Daoy (cell line): ENCODE measurements around the gene ZNF613. TPM values are rescaled to one million over a fixed set of nuclear protein-coding genes. Genes with fewer than 3 reads are reported as not detected.
"Not testable (repeated sequence)": the region's sequence is repeated elsewhere in the genome, so short reads cannot be mapped to it uniquely, and the experiment has no call there.

Experiments
- DNase-seq: peaks from one replicate; pipeline ENCODE4 v3.0.0-alpha.2; 2015; ENCODE audit warnings: low read depth
- total RNA-seq: library from RNA; depleted of rRNA; stranded (reverse); fragments of >200 nt; shearing (Covaris generic); gene quantifications from 2 replicates; pipeline ENCODE4 v1.2.3, GENCODE V29; 2014; rRNA removed

Gene ZNF613
- total RNA-seq = 2.7 and 7.1 TPM in 2 replicates

- peak; percentile 94 for DNase-seq
Observed at GRCh38 chr19:51926784-51927741, at the start of gene ZNF613. TSS of gene ZNF613 (plus strand) at chr19:51927472. CDS start at chr19:51936221, 8,749 bp downstream.

- DNase-seq = no peak
Observed at GRCh38 chr19:51882518-51882917, 44.8 kb upstream of the ZNF613 start.

DNA sequence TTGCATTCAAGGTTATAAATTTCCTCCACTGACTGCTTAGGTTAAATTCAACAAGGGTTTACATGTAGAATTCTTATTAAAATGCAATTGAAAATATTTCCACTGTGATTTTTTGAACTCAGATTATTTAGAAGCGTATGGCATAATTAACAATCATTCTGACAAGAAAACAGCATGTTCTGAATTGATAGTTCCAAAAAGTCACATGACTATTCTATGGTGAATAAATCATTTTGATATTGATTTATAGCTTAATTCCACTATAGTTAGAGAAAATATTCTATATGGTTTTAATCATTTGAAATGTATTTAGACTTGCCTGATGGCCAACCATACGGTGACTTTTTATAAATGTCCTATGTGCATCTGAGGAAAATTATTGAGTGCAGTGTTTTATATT, 42.6 kb upstream of the ZNF613 start:
- DNase-seq = no peak

DNA sequence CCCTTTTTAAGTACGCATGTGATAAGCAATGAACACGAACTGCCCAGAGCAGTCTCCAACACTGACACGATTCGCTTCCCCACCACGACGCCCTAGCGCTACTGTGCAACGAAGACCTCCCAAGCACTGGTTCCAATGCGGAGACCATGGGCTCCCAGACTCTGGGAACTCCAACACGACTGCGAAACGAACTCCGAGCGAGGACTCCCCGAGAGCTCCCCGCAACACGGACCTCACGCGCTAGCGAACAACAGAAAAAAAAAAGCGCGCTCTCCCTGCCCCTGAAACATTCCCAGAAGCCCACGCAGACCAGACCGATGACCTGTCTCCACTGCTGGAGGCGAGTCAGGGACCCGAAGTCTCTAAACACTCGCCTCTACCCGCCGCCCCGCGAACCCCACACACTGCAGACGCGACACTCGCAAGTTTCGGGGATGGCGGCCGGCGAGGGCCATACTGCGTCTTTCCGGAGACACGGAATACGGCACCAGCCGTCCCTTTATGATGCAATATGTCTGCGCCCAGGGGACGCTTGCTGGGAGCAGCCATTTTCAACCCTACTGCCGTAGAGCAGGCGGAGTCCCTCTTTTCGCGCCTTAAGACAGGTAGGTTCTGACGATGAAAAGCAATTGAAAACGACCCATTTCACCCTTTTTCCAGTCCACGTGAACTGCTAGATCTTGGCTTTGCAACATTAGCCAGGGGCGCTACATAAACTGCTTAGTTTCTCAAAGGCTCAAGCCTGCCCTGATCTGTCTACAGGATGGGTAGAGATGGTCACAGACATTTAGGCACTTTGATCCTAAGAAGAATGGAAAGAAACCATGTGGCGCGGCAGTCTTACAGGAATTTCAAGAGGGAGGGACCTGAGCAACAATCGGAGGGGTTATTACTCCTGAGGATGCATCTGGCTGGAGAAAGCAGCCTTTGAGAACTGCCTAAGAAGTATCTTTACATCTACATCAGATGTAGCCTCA, 39.5 kb upstream of the ZNF613 start, which contains the start of gene ZNF577:
Gene ZNF577, minus strand, starts transcription at position 430 of the 977 bp plus-strand sequence. CDS start 7,569 bp downstream, outside the sequence.
- DNase-seq = peak; percentile 93

DNA sequence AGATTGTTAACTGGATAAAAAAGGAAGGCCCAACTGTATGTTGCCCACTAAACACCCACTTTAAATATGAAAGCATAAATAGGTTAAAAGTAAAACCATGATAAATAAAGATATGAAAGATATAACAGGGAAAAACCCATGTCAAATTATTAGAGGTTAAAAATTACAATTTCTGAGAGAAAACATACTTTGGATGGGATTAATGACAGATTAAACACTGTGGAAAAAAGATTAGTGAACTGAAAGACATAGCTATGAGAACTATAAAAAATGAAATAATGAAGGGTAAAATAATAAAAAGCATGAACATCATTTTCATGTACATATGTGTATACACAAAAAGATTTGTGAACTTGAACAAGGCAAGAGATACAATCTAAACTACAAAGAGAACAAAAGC, 37.3 kb upstream of the ZNF613 start:
- no peak for DNase-seq

GRCh38 chr19:51891193-51891747, 36.0 kb upstream of the ZNF613 start:
- no peak for DNase-seq

DNA sequence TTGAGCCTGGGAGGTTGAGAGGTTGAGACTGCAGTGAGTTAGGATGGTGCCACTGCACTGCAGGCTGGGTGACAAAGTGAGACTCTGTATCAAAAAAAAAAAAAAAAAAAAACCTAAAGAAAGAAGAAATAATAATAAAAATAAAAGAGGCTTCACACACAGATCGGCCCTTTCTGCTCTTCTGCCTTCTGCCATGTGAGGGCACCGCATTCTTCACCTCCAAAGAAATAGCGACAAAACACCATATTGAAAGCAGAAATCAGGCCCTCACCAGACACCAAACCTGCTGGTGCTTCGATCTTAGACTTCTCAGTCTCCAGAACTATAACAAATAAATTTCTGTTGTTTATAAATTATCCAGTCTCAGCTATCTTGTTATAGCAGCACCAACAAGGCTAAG, 25.4 kb upstream of the ZNF613 start:
- no peak for DNase-seq

DNA sequence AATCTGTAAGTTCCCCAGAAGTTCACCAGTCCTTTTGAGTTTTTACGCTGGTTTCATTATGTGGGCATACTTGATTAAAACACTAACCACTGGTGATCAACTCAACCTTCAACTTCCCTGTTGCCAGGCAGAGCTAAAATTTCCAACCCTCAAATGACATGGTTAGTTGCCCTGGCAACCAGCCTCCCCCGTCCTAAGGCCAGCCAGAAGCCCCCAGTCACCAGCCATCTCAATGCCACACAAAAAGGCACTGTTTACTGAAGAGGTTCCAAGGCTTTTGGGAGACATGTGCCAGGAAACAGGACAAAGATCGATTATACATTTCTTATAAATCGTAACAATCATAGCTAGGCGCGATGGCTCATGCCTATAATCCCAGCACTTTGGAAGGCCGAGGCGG, 24.1 kb upstream of the ZNF613 start:
- DNase-seq = no peak

- DNase-seq = peak; percentile 91
Observed at GRCh38 chr19:51904331-51905165, 22.7 kb upstream of the ZNF613 start, which contains the start of gene ZNF649. TSS of gene ZNF649 (minus strand) at chr19:51905017. CDS start at chr19:51900107, 4,910 bp downstream.

DNA sequence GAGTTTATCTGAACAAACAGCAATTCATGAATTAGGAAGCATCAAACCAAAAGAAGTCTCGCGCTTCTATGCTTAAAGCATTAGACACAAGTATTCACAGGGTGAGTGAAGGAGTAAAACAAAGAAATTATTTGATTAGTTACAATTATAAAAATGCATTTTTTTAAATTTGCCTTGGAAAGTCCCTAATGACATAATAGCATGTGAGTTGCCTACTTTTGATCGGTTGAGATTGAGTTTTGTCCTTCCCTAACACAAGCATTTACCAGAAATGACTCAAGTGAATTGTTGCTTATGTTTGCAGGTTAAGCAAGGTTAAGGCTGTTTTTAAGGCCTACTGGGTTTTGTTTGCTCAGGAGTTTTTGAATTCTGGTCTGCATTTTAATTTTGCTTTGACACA, 22.1 kb upstream of the ZNF613 start:
- DNase-seq = no peak

GRCh38 chr19:51905639-51906038, 21.6 kb upstream of the ZNF613 start:
- not testable (repeated sequence) for DNase-seq

- DNase-seq = not testable (repeated sequence)
Observed at GRCh38 chr19:51906108-51906507, 21.2 kb upstream of the ZNF613 start.

- not testable (repeated sequence) for DNase-seq
Observed at GRCh38 chr19:51907981-51908380, 19.3 kb upstream of the ZNF613 start.

DNA sequence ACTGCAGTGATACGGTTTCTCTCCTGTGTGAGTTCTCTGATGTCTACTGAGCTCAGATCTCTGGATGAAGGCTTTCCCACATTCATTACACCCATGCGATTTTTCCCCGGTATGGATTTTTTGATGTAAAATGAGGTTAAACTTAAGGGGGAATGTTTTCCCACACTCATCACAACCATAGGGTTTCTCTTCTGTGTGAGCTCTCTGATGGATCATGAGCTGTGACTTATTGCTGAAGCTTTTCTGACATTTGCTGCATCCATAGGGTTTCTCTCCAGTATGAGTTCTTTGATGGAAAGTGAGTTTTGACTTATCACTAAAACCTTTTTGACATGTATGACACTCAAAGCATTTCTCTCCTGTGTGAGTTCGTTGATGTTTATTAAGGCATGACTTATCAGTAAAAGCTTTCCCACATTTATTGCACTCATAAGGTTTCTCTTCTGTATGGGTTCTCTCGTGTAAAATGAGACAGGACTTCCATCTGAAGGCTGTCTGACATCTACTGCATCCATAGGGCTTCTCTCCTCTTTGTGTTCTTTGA, 11.9 kb upstream of the ZNF613 start:
- DNase-seq = no peak

DNA sequence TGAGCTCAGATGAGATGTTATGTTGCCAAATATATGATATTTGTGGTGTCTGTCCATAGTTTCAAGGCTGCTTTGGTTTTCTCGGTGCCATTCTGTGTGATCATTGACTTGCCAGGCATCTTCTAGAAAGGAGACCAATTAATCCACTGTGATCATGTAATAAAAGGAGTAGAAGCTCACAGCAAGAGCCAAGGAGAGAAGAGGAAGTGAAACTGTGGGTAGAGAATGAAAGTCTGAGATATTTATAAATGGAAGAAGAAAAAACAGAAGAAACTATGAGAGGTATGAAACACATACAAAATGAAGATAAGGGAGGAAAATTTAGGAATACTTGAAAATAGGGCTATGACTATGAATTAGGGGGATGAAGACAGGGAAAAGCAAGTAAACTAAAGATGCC, 11.1 kb upstream of the ZNF613 start:
- DNase-seq = no peak

DNA sequence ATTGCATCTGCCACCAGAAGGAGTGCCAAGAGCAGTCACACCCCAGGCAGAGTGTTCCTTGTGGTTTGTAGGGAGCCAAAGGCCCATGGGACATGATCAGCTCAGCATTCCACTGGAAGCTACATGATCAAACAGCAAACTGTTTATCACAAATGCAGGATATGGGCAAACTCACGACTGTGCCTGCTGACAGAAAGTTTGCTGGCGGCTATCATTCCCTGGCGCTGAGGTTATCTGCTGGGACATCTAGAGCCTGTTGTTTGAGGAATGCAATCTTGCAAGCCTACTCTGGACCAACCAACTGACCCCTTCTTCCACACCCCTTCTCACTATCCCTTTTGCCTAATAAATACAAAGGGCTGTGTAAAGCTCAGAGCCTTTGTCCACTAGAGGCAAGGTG, 7.7 kb upstream of the ZNF613 start:
- DNase-seq = no peak

DNA sequence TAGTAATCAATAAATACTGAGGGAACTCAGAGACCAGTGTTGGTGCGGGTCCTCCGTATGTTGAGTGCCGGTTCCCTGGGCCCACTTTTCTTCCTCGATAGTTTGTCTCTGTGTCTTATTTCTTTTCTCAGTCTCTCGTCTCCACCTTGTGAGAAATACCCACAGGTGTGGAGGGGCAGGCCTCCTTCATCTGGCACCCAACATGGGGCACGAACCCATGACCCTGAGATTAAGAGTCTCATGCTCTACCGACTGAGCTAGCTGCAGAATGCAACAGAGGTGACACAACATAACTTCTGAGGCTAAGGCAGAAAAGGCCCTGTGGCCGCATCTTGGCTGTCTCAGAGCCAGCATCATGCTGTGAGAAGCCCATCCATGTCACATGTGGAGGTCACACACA, 5.3 kb upstream of the ZNF613 start:
- DNase-seq = no peak

DNA sequence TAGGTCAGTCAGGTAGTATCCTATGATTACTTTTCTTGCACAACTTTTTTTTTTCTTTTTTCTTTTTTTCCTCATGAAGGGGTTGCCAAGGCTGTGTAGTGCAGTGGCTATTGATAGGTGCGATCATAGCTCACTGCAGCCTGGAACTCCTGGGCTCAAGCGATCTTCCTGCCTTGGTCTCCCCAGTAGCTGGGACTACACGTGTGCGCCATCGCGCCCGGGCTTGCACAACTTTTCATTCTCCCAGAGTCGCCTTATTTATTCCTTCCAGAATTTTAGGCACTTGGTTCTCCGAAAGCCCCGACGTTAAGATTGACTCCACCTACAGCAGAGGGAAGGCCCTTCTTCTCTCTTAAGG, 867 bp upstream of the ZNF613 start:
- no peak for DNase-seq

GRCh38 chr19:51927859-51928258, 587 bp downstream of the ZNF613 start:
- DNase-seq = no peak

DNA sequence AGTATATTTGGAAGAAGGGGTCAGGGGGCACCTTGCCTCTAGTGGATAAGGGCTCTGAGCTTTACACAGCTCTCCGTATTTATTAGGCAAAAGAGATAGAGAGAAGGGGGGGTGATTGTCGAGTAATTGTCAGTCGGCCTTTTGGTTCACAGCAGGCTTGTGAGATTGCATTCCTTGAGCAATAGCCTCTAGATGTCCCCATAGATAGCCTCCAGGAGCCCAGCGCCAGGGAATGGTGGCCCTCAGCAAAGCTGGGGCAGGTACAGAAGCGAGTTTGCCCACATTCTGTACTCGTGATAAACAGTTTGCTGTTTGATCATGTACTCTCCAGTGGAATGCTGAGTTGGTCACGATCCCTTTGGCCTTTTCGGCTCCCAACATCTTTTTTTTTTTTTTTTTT, 4.6 kb downstream of the ZNF613 start:
- no peak for DNase-seq

DNA sequence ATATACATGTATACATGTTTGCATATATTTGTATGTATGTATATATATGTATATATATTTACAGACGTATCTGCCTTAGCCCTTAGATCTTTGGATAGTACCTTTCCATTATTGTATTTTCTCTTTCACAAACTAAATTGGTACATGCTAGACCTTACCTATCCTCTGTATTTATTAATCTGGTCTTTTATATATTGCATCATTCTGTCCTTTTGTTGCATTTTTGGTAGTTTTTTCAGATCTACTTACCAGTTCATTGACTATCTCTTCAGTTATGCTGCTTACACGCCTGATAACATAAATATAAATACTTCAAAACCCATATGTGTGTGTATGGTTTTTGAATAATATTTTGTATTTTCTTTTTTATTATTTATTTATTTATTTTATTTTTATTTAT, 11.7 kb downstream of the ZNF613 start:
- DNase-seq = no peak
